ENCODE data around the gene PRR16. TPM values are rescaled to one million over a fixed set of nuclear protein-coding genes. Genes with fewer than 3 reads are reported as not detected.

The PRR16 gene
- total RNA-seq, 1 experiment from 2014 or later: 5.0 TPM

GRCh38 chr5:120730214-120730613 lies 266.1 kb downstream of the PRR16 start:
- no peaks in the 10 kb centered on the region for H3K27me3 ChIP-seq (ENCODE audit: insufficient read depth, low read depth)
- H3K9me2 ChIP-seq (ENCODE audit: insufficient read depth): no peaks in the 10 kb centered on the region; the same call in 1 of the 2 replicates
- POLR2A ChIA-PET (ENCODE audit: unreplicated experiment): interaction anchor here (0.6 kb wide), 1 partner anchor 11 kb away, joined by 3 read pairs; no protein-coding TSS in a partner anchor
- no peaks in the 10 kb centered on the region for H4K20me1 ChIP-seq (ENCODE audit: insufficient read depth)
- DNase-seq: no peak
- no peak overlapping the region for H3K4me2 ChIP-seq
- H3K4me3 ChIP-seq: no peak overlapping the region
- BruUV-seq (replicated peaks): no TSS peak
- no peaks in the 10 kb centered on the region for H3K36me3 ChIP-seq (ENCODE audit: low read depth)
- H3K27ac ChIP-seq: no peak overlapping the region
- no peaks in the 10 kb centered on the region for H3K79me2 ChIP-seq (ENCODE audit: low read depth)
- CTCF ChIA-PET: no interaction called here
- H3F3A ChIP-seq (ENCODE audit: insufficient read depth, low read depth): no peaks in the 10 kb centered on the region
- TF ChIP-seq EZH2 (IDR thresholded peaks at IDR 0.05; ENCODE audit: low read depth) (no peak), CTCF (conservative IDR thresholded peaks at IDR 0.05) (no peak)
- intact Hi-C loops (cut with micrococcal nuclease; ENCODE audit: unreplicated experiment): no loop called here
- no peak overlapping the region for H2AFZ ChIP-seq
- H3K9me3 ChIP-seq (ENCODE audit: insufficient read depth, low read depth): no peaks in the 10 kb centered on the region
- H3K4me1 ChIP-seq (replicated peaks; ENCODE audit: insufficient read depth): no peaks in the 10 kb centered on the region

DNA sequence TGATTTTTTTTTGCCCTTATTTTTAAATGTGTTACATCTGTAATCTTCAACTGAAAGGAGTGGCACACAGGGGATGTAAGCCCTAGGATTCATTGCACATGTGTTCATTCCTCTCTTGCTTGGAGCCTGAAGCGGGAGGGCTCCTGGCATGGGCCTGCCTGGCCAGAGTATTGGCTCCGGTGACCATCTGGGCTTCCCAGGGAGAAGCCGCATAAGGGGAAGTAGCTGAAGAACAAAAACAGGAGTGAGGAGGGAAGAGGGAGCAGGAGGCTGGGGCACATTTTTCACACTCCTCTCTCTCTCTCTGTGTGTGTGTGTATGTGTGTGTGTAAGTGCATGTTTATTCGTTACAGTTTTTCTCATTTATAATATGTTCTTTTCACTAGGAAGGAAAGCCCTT lies 269.9 kb downstream of the PRR16 start:
- ChIA-PET CTCF (no interaction called here), POLR2A (ENCODE audit: unreplicated experiment) (no interaction called here)
- Histone ChIP-seq H3K9me3 (ENCODE audit: insufficient read depth, low read depth) (no peaks in the 10 kb centered on the region), H3K4me1 (replicated peaks; ENCODE audit: insufficient read depth) (no peaks in the 10 kb centered on the region), H3F3A (ENCODE audit: insufficient read depth, low read depth) (no peaks in the 10 kb centered on the region), H3K36me3 (ENCODE audit: low read depth) (no peaks in the 10 kb centered on the region), H3K4me2 (no peak overlapping the region), H4K20me1 (ENCODE audit: insufficient read depth) (no peaks in the 10 kb centered on the region), H3K27ac (no peak overlapping the region), H3K4me3 (no peak overlapping the region), H3K9me2 (ENCODE audit: insufficient read depth) (peaks cover 4% of the 10 kb centered on the region), H2AFZ (no peak overlapping the region), H3K79me2 (ENCODE audit: low read depth) (no peaks in the 10 kb centered on the region), H3K27me3 (ENCODE audit: insufficient read depth, low read depth) (no peaks in the 10 kb centered on the region)
- BruUV-seq (replicated peaks): no TSS peak
- DNase-seq: no peak
- intact Hi-C loops (cut with micrococcal nuclease; ENCODE audit: unreplicated experiment): no loop called here
- TF ChIP-seq EZH2 (IDR thresholded peaks at IDR 0.05; ENCODE audit: low read depth) (no peak), CTCF (conservative IDR thresholded peaks at IDR 0.05) (no peak)

GRCh38 chr5:120735076-120735475 lies 271.0 kb downstream of the PRR16 start:
- Histone ChIP-seq H2AFZ (no peak overlapping the region), H3K4me1 (replicated peaks; ENCODE audit: insufficient read depth) (no peaks in the 10 kb centered on the region), H3K36me3 (ENCODE audit: low read depth) (no peaks in the 10 kb centered on the region), H3K4me3 (no peak overlapping the region), H3K4me2 (no peak overlapping the region), H3K9me3 (ENCODE audit: insufficient read depth, low read depth) (no peaks in the 10 kb centered on the region), H3F3A (ENCODE audit: insufficient read depth, low read depth) (no peaks in the 10 kb centered on the region), H4K20me1 (ENCODE audit: insufficient read depth) (no peaks in the 10 kb centered on the region), H3K79me2 (ENCODE audit: low read depth) (no peaks in the 10 kb centered on the region), H3K9me2 (ENCODE audit: insufficient read depth) (peaks cover 4% of the 10 kb centered on the region; the same call in 1 of the 2 replicates), H3K27ac (no peak overlapping the region), H3K27me3 (ENCODE audit: insufficient read depth, low read depth) (no peaks in the 10 kb centered on the region)
- intact Hi-C loops (cut with micrococcal nuclease; ENCODE audit: unreplicated experiment): no loop called here
- CTCF ChIA-PET: no interaction called here
- POLR2A ChIA-PET (ENCODE audit: unreplicated experiment): interaction anchor here (0.7 kb wide), 1 partner anchor 1281 kb away, joined by 4 read pairs; no protein-coding TSS in a partner anchor
- no peak for DNase-seq
- TF ChIP-seq EZH2 (IDR thresholded peaks at IDR 0.05; ENCODE audit: low read depth) (no peak), CTCF (conservative IDR thresholded peaks at IDR 0.05) (no peak)
- BruUV-seq (replicated peaks): no TSS peak
